H1 (cell line): ENCODE measurements around the gene VPS50. TPM values are rescaled to one million over a fixed set of nuclear protein-coding genes. Genes with fewer than 3 reads are reported as not detected.

ENCODE experiments used
- CTCF ChIA-PET: fragments of 300-600 bp; sonication (Branson Sonifier 250); formaldehyde crosslinking; loops from one replicate; lab custom pipeline; 2021; ENCODE audit not compliant: partially characterized antibody; lab: Charles Lee
- POLR2A ChIA-PET: fragments of 300-600 bp; sonication (Branson Sonifier 250); formaldehyde crosslinking; loops from one replicate; lab custom pipeline; 2021; ENCODE audit warnings: inconsistent platforms; ENCODE audit not compliant: partially characterized antibody; lab: Charles Lee
- DNase-seq, 2 experiments: peaks; one replicate each; pipeline versions ENCODE4 v3.0.0 to v3.0.0-alpha.2; 2010 to 2022; ENCODE audit warnings: low spot score in 2 of 2, low read depth in 1 of 2, mixed read lengths in 1 of 2
- FAIRE-seq: peaks from 2 replicates; lab custom pipeline; 2011; peaks lifted over from hg19 to GRCh38; lab: Jason Lieb, UNC
- H2AFZ ChIP-seq: 2 replicates; pipeline ENCODE4 v1.8.1; 2012; ENCODE audit warnings: low read length, inconsistent platforms
- H2AK5ac ChIP-seq: 2 replicates; pipeline ENCODE4 v1.6.1; 2013; ENCODE audit warnings: low read depth, low read length
- H2BK120ac ChIP-seq: replicated peaks from 2 replicates; pipeline ENCODE3; 2013; ENCODE audit warnings: low read depth, low read length, inconsistent platforms
- H2BK12ac ChIP-seq: 2 replicates; pipeline ENCODE4 v1.6.1; 2013; ENCODE audit warnings: low read depth, low read length
- H2BK15ac ChIP-seq: 2 replicates; pipeline ENCODE4 v1.6.1; 2013; ENCODE audit warnings: low read length
- H2BK20ac ChIP-seq: 2 replicates; pipeline ENCODE4 v1.6.1; 2013; ENCODE audit warnings: low read length
- H2BK5ac ChIP-seq: 2 replicates; pipeline ENCODE4 v1.6.1; 2013; ENCODE audit warnings: low read depth, low read length
- H3K14ac ChIP-seq: 2 replicates; pipeline ENCODE4 v1.6.1; 2013; ENCODE audit warnings: inconsistent platforms; ENCODE audit not compliant: insufficient read length
- H3K18ac ChIP-seq: 2 replicates; pipeline ENCODE4 v1.6.1; 2013; ENCODE audit warnings: low read length; ENCODE audit errors: extremely low read depth
- H3K23ac ChIP-seq: 2 replicates; pipeline ENCODE4 v1.6.1; 2013; ENCODE audit warnings: inconsistent platforms; ENCODE audit not compliant: insufficient read length
- H3K23me2 ChIP-seq: 2 replicates; pipeline ENCODE4 v1.6.1; 2013; ENCODE audit warnings: low read depth, low read length
- H3K27ac ChIP-seq: 2 replicates; pipeline ENCODE4 v1.6.1; 2011; ENCODE audit warnings: low read depth, low read length, inconsistent platforms
- H3K27me3 ChIP-seq, 4 experiments: replicated peaks in 1 of 4; 1 replicate in 1 of 4; 2 replicates in 3 of 4; pipeline versions ENCODE4 v1.6.1 to v1.8.1; 2011 to 2013; ENCODE audit warnings: low read length in 3 of 4, mild to moderate bottlenecking in 3 of 4, inconsistent platforms in 2 of 4, mixed read lengths in 2 of 4, moderate library complexity in 1 of 4; ENCODE audit not compliant: control insufficient read depth in 3 of 4, insufficient read depth in 3 of 4; ENCODE audit errors: extremely low read depth in 1 of 4
- H3K36me3 ChIP-seq, 4 experiments: 2 replicates each; pipeline versions ENCODE4 v1.6.1 to v1.8.1; 2011 to 2013; ENCODE audit warnings: mild to moderate bottlenecking in 4 of 4, low read length in 3 of 4, moderate library complexity in 2 of 4, control low read depth in 1 of 4, inconsistent platforms in 1 of 4; ENCODE audit not compliant: insufficient read depth in 4 of 4, control insufficient read depth in 2 of 4
- H3K4ac ChIP-seq: replicated peaks from 2 replicates; pipeline ENCODE3; 2013; ENCODE audit warnings: low read length, low read depth, mixed read lengths, inconsistent platforms; ENCODE audit not compliant: insufficient read length
- H3K4me1 ChIP-seq, 4 experiments: replicated peaks in 1 of 4; 1 replicate in 1 of 4; 2 replicates in 3 of 4; pipeline versions ENCODE4 v1.6.1 to v1.8.1; 2011 to 2013; ENCODE audit warnings: low read length in 3 of 4, inconsistent platforms in 2 of 4, mixed read lengths in 1 of 4; ENCODE audit not compliant: insufficient read depth in 4 of 4, control insufficient read depth in 3 of 4
- H3K4me2 ChIP-seq, 2 experiments: 2 replicates each; pipeline versions ENCODE4 v1.6.1 to v1.8.1; 2011 to 2013; ENCODE audit warnings: low read depth in 2 of 2, low read length in 2 of 2, control low read depth in 1 of 2, inconsistent platforms in 1 of 2, mild to moderate bottlenecking in 1 of 2; ENCODE audit not compliant: insufficient read depth in 1 of 2
- H3K4me3 ChIP-seq, 4 experiments: fragments of 200-600, 300-600 bp in 1 of 4; sonication (generic), shearing (Covaris generic), sonication (Bioruptor Twin) in 1 of 4; 2 replicates each; pipeline versions ENCODE4 v1.5.1 to v1.8.1; 2011 to 2016; ENCODE audit warnings: low read length in 4 of 4, low read depth in 3 of 4, control low read depth in 2 of 4, inconsistent platforms in 2 of 4, mild to moderate bottlenecking in 2 of 4, mixed read lengths in 1 of 4, moderate library complexity in 1 of 4; ENCODE audit not compliant: insufficient read depth in 2 of 4; ENCODE audit errors: extremely low read depth in 1 of 4
- H3K56ac ChIP-seq: replicated peaks from 2 replicates; pipeline ENCODE3; 2013; ENCODE audit warnings: low read depth, mild to moderate bottlenecking, mixed read lengths, low read length, inconsistent platforms; ENCODE audit not compliant: insufficient read length
- H3K79me1 ChIP-seq: 2 replicates; pipeline ENCODE4 v1.6.1; 2013; ENCODE audit warnings: low read depth, low read length, control low read depth
- H3K79me2 ChIP-seq, 2 experiments: 2 replicates each; pipeline versions ENCODE4 v1.6.1 to v1.8.1; 2012 to 2013; ENCODE audit warnings: low read length in 2 of 2, mild to moderate bottlenecking in 2 of 2, inconsistent platforms in 1 of 2; ENCODE audit not compliant: insufficient read depth in 2 of 2, control insufficient read depth in 1 of 2
- H3K9ac ChIP-seq, 4 experiments: replicated peaks in 1 of 4; 1 replicate in 1 of 4; 2 replicates in 3 of 4; pipeline versions ENCODE4 v1.6.1 to v1.8.1; 2011 to 2013; ENCODE audit warnings: low read depth in 3 of 4, low read length in 3 of 4, control low read depth in 2 of 4, mild to moderate bottlenecking in 2 of 4, moderate library complexity in 2 of 4, inconsistent platforms in 1 of 4; ENCODE audit errors: extremely low read depth in 1 of 4
- H3K9me3 ChIP-seq, 2 experiments: 2 replicates each; pipeline versions ENCODE4 v1.6.1 to v1.8.1; 2012 to 2013; ENCODE audit warnings: mild to moderate bottlenecking in 2 of 2, moderate library complexity in 2 of 2, control low read depth in 1 of 2, inconsistent platforms in 1 of 2, low read depth in 1 of 2, low read length in 1 of 2, mixed read lengths in 1 of 2; ENCODE audit not compliant: insufficient read depth in 2 of 2
- H4K20me1 ChIP-seq, 2 experiments: replicated peaks in 1 of 2; 2 replicates each; pipeline versions ENCODE3 to v1.8.1; 2011 to 2013; ENCODE audit warnings: inconsistent platforms in 2 of 2, low read length in 2 of 2, mild to moderate bottlenecking in 1 of 2; ENCODE audit not compliant: insufficient read depth in 2 of 2, control insufficient read depth in 1 of 2
- H4K5ac ChIP-seq: 2 replicates; pipeline ENCODE4 v1.6.1; 2013; ENCODE audit warnings: low read length, low read depth, mixed read lengths, inconsistent platforms; ENCODE audit not compliant: insufficient read length
- H4K8ac ChIP-seq: 2 replicates; pipeline ENCODE4 v1.8.0; 2013; ENCODE audit warnings: mild to moderate bottlenecking, moderate library complexity, low read length, inconsistent platforms; ENCODE audit not compliant: insufficient read depth; ENCODE audit errors: extremely low read depth
- H4K91ac ChIP-seq: replicated peaks from 2 replicates; pipeline ENCODE3; 2013; ENCODE audit warnings: low read length, mixed read lengths, inconsistent platforms; ENCODE audit not compliant: insufficient read length
- BACH1 ChIP-seq: IDR thresholded peaks from 2 replicates; pipeline ENCODE4 v1.6.1; 2012; ENCODE audit warnings: low read length, improper control_type of control experiment
- EGR1 ChIP-seq: IDR thresholded peaks from 2 replicates; pipeline ENCODE4 v1.6.1; 2011; ENCODE audit warnings: low read depth, low read length, borderline replicate concordance
- HDAC2 ChIP-seq, 2 experiments: fragments of 300-600 bp in 1 of 2; sonication (generic) in 1 of 2; IDR thresholded peaks; 2 replicates each; pipeline ENCODE4 v1.6.1; 2011 to 2012; ENCODE audit warnings: low read depth in 2 of 2, low read length in 2 of 2, mild to moderate bottlenecking in 2 of 2, moderate library complexity in 2 of 2, borderline replicate concordance in 1 of 2, inconsistent platforms in 1 of 2
- JUN ChIP-seq: IDR thresholded peaks from 2 replicates; pipeline ENCODE4 v1.6.1; 2011; ENCODE audit warnings: low read depth, mild to moderate bottlenecking, improper control_type of control experiment, low read length
- JUND ChIP-seq: IDR thresholded peaks from 2 replicates; pipeline ENCODE4 v1.6.1; 2011; ENCODE audit warnings: mild to moderate bottlenecking, improper control_type of control experiment, low read length
- SAP30 ChIP-seq: fragments of 300-600 bp; sonication (generic); IDR thresholded peaks from 2 replicates; pipeline ENCODE4 v1.7.1; 2012; ENCODE audit warnings: low read length, moderate library complexity, mild to moderate bottlenecking, inconsistent platforms; ENCODE audit not compliant: insufficient read depth, insufficient replicate concordance
- SIX5 ChIP-seq: IDR thresholded peaks from 2 replicates; pipeline ENCODE4 v1.6.1; 2011; ENCODE audit warnings: mild to moderate bottlenecking, low read depth, low read length
- TAF1 ChIP-seq: IDR thresholded peaks from 2 replicates; pipeline ENCODE4 v1.6.1; 2011; ENCODE audit warnings: mild to moderate bottlenecking, low read depth, low read length
- TCF12 ChIP-seq: IDR thresholded peaks from 2 replicates; pipeline ENCODE4 v1.6.1; 2011; ENCODE audit warnings: low read depth, mild to moderate bottlenecking, low read length
- YY1 ChIP-seq: IDR thresholded peaks from 2 replicates; pipeline ENCODE4 v1.6.1; 2011; ENCODE audit warnings: low read depth, mild to moderate bottlenecking, low read length
- WGBS, 2 experiments: shearing (Covaris generic) in 1 of 2; methylation state at CpG; one replicate each; pipeline versions ENCODE4 v1.1.6 to v1.1.7; 2013 to 2015; ENCODE audit warnings: low lambda C conversion rate in 2 of 2, mixed read lengths in 2 of 2, inconsistent platforms in 1 of 2, low coverage in 1 of 2, missing lambda C conversion rate in 1 of 2; ENCODE audit not compliant: insufficient replicate concordance in 2 of 2, insufficient coverage in 1 of 2, insufficient read length in 1 of 2; ENCODE audit errors: extremely low coverage in 1 of 2, missing lambda C conversion rate in 1 of 2; 5-methylcytosine and 5-hydroxymethylcytosine counted together
- polyA plus RNA-seq, 7 experiments: library from polyadenylated mRNA; depleted of rRNA in 3 of 7; stranded (reverse) in 5 of 7; unstranded in 2 of 7; fragments of >200 nt in 5 of 7; fragments of 200-250 nt in 2 of 7; gene quantifications; 1 replicate in 5 of 7; 2 replicates in 1 of 7; 4 replicates in 1 of 7; pipeline versions ENCODE4 v1.2.1 to v1.2.3, GENCODE V29; 2011 to 2013; ENCODE audit warnings: missing spikeins in 2 of 7, mixed read lengths in 2 of 7
- total RNA-seq: library from RNA; stranded (reverse); fragmentation: NEBNext Ultra II Directional; extraction: Animal tissue kit (Norgen Biotek cat#: 25700); gene quantifications from 2 replicates; pipeline ENCODE4 v1.2.1, GENCODE V29; 2021

The VPS50 gene
- total and polyA plus RNA-seq, 2 of the 8 experiments (the other 6 are each of a cell fraction or from before 2014, with no cell fraction given): 3.7 to 9.3 TPM

GRCh38 chr7:93293229-93293628 lies 61.1 kb downstream of the VPS50 start:
- H3K27me3 ChIP-seq: no peaks in the 10 kb centered on the region
- H2BK120ac ChIP-seq: no peak overlapping the region
- H4K8ac ChIP-seq: no peak overlapping the region
- FAIRE-seq: no peak
- H3K9me3 ChIP-seq: no peaks in the 10 kb centered on the region
- H3K79me1 ChIP-seq: no peaks in the 10 kb centered on the region
- no peak overlapping the region for H2AFZ ChIP-seq
- no peak overlapping the region for H3K4me3 ChIP-seq
- H3K36me3 ChIP-seq: no peaks in the 10 kb centered on the region
- no peak overlapping the region for H2BK20ac ChIP-seq
- POLR2A ChIA-PET: no interaction called here
- no peaks in the 10 kb centered on the region for H3K79me2 ChIP-seq
- no peak overlapping the region for H3K14ac ChIP-seq
- H2BK15ac ChIP-seq: no peak overlapping the region
- H3K9ac ChIP-seq: no peak overlapping the region
- no peak for TF ChIP-seq HDAC2 (IDR thresholded peaks at IDR 0.05; ENCODE audit: borderline replicate concordance in 1 of 2, low read depth in 2 of 2, low read length in 2 of 2)
- no peak for TF ChIP-seq YY1
- TF ChIP-seq TCF12: no peak
- no peak for TF ChIP-seq SAP30
- no peak for TF ChIP-seq TAF1
- TF ChIP-seq EGR1: no peak
- TF ChIP-seq SIX5: no peak
- no peak for TF ChIP-seq JUND
- no peak for TF ChIP-seq BACH1
- TF ChIP-seq JUN: no peak
- no peaks in the 10 kb centered on the region for H3K23me2 ChIP-seq
- H3K56ac ChIP-seq: no peak overlapping the region
- no peaks in the 10 kb centered on the region for H4K20me1 ChIP-seq
- no peak overlapping the region for H4K91ac ChIP-seq
- H4K5ac ChIP-seq: no peak overlapping the region
- DNase-seq: no peak
- no peak overlapping the region for H3K4ac ChIP-seq
- H3K4me1 ChIP-seq: 0 out of 7 replicates have a peak, but pooled peaks cover 0 to 2% (median 0%) of the 10 kb centered on the region in 4 experiments
- no peak overlapping the region for H3K4me2 ChIP-seq
- H3K18ac ChIP-seq: no peak overlapping the region
- H3K27ac ChIP-seq: no peak overlapping the region
- H3K23ac ChIP-seq: no peak overlapping the region
- 84% methylated on average over 2 of the region's 2 CpGs; no CpG with 5 or more reads in 1 of the 2 experiments for WGBS, 2 experiments
- no peak overlapping the region for H2BK12ac ChIP-seq
- no peak overlapping the region for H2AK5ac ChIP-seq
- H2BK5ac ChIP-seq: no peak overlapping the region
- CTCF ChIA-PET: interaction anchor here (1.0 kb wide), 1 partner anchor 47 kb away, joined by 3 read pairs; no protein-coding TSS in a partner anchor
